ENCODE results near the gene CIITA.

Gene CIITA

GRCh38 chr16:10880594-10881452, 3.8 kb downstream of the CIITA start:
- no peak for DNase-seq (ENCODE audit: low read depth in 3 of 3)

GRCh38 chr16:10881479-10882030, 4.6 kb downstream of the CIITA start:
- no peak for DNase-seq (ENCODE audit: low read depth in 3 of 3)

GRCh38 chr16:10883004-10883403, 6.0 kb downstream of the CIITA start:
- no peak for DNase-seq (ENCODE audit: low read depth in 3 of 3)

GRCh38 chr16:10885246-10885645, 8.2 kb downstream of the CIITA start:
- DNase-seq (ENCODE audit: low read depth in 3 of 3): no peak

- no peak for DNase-seq (ENCODE audit: low read depth in 3 of 3)
These were observed 11.4 kb downstream of the CIITA start for GRCh38 chr16:10888320-10888937.

GRCh38 chr16:10889855-10890254, 12.9 kb downstream of the CIITA start:
- no peak for DNase-seq (ENCODE audit: low read depth in 3 of 3)

- DNase-seq (ENCODE audit: low read depth in 3 of 3): no peak
These were observed 15.8 kb downstream of the CIITA start for GRCh38 chr16:10892782-10893318.

- no peak for DNase-seq (ENCODE audit: low read depth in 3 of 3)
These were observed 18.3 kb downstream of the CIITA start for GRCh38 chr16:10895053-10895946.

- no peak for DNase-seq (ENCODE audit: low read depth in 3 of 3)
These were observed 19.2 kb downstream of the CIITA start for GRCh38 chr16:10896165-10896564.

- no peak for DNase-seq (ENCODE audit: low read depth in 3 of 3)
These were observed 19.7 kb downstream of the CIITA start for GRCh38 chr16:10896723-10897122.

- no peak for DNase-seq (ENCODE audit: low read depth in 3 of 3)
These were observed 20.1 kb downstream of the CIITA start for GRCh38 chr16:10897134-10897533.

GRCh38 chr16:10902999-10903398, 26.0 kb downstream of the CIITA start:
- DNase-seq (ENCODE audit: low read depth in 3 of 3): no peak

GRCh38 chr16:10906482-10906881, 29.5 kb downstream of the CIITA start:
- DNase-seq (ENCODE audit: low read depth in 3 of 3): no peak

GRCh38 chr16:10906914-10907756, 30.1 kb downstream of the CIITA start:
- DNase-seq (ENCODE audit: low read depth in 3 of 3): no peak

- DNase-seq (ENCODE audit: low read depth in 3 of 3): no peak
These were observed 30.7 kb downstream of the CIITA start for GRCh38 chr16:10907757-10908045.

GRCh38 chr16:10911267-10911666, 34.3 kb downstream of the CIITA start:
- DNase-seq (ENCODE audit: low read depth in 3 of 3): no peak

GRCh38 chr16:10916534-10916933, 39.5 kb downstream of the CIITA start:
- DNase-seq (ENCODE audit: low read depth in 3 of 3): no peak

- DNase-seq (ENCODE audit: low read depth in 3 of 3): peak; percentile 62 to 70 (median 64)
These were observed 41.4 kb downstream of the CIITA start for GRCh38 chr16:10918294-10919002.

GRCh38 chr16:10919003-10919351, 42.0 kb downstream of the CIITA start:
- DNase-seq (ENCODE audit: low read depth in 3 of 3): no peak

- no peak for DNase-seq (ENCODE audit: low read depth in 3 of 3)
These were observed 43.9 kb downstream of the CIITA start for GRCh38 chr16:10920726-10921427.

Data from stimulated activated CD4-positive, alpha-beta T cell treated with anti-CD3 and anti-CD28 coated beads, TNF-alpha, amount 100 ng/mL, for 4 hours (primary cell).